ENCODE results near the gene ILK.

The ILK gene

GRCh38 chr11:6588018-6588417, 15.6 kb upstream of the ILK start:
- Mint-ChIP-seq H3K36me3 (ENCODE audit: low read depth) (peaks cover 61% of the 10 kb centered on the region), H3K9me3 (peaks cover 18% of the 10 kb centered on the region), H3K27ac (no peak overlapping the region), H3K27me3 (no peaks in the 10 kb centered on the region), H3K4me3 (no peak overlapping the region), H3K4me1 (ENCODE audit: low read depth) (no peaks in the 10 kb centered on the region)

- no peaks in the 10 kb centered on the region for H3K27me3 Mint-ChIP-seq
- H3K9me3 Mint-ChIP-seq: no peaks in the 10 kb centered on the region
- peaks cover 62% of the 10 kb centered on the region for H3K36me3 Mint-ChIP-seq (ENCODE audit: low read depth)
- no peak overlapping the region for H3K4me3 Mint-ChIP-seq
- H3K27ac Mint-ChIP-seq: no peak overlapping the region
- H3K4me1 Mint-ChIP-seq (ENCODE audit: low read depth): peaks cover 20% of the 10 kb centered on the region
These were observed 9.3 kb upstream of the ILK start for GRCh38 chr11:6594142-6594768.

GRCh38 chr11:6596239-6596877, 7.2 kb upstream of the ILK start:
- no peak overlapping the region for H3K4me3 Mint-ChIP-seq
- H3K36me3 Mint-ChIP-seq (ENCODE audit: low read depth): peaks cover 64% of the 10 kb centered on the region
- H3K27ac Mint-ChIP-seq: no peak overlapping the region
- H3K4me1 Mint-ChIP-seq (ENCODE audit: low read depth): peaks cover 25% of the 10 kb centered on the region
- H3K27me3 Mint-ChIP-seq: no peaks in the 10 kb centered on the region
- no peaks in the 10 kb centered on the region for H3K9me3 Mint-ChIP-seq

- H3K4me1 Mint-ChIP-seq (ENCODE audit: low read depth): peaks cover 29% of the 10 kb centered on the region
- no peaks in the 10 kb centered on the region for H3K9me3 Mint-ChIP-seq
- H3K27ac Mint-ChIP-seq: no peak overlapping the region
- no peak overlapping the region for H3K4me3 Mint-ChIP-seq
- H3K27me3 Mint-ChIP-seq: no peaks in the 10 kb centered on the region
- peaks cover 52% of the 10 kb centered on the region for H3K36me3 Mint-ChIP-seq (ENCODE audit: low read depth)
These were observed 5.0 kb upstream of the ILK start for GRCh38 chr11:6598555-6598954.

GRCh38 chr11:6599449-6599848, 4.1 kb upstream of the ILK start:
- peaks cover 45% of the 10 kb centered on the region for H3K36me3 Mint-ChIP-seq (ENCODE audit: low read depth)
- H3K27ac Mint-ChIP-seq: peak overlapping the region; percentile 59
- peaks cover 23% of the 10 kb centered on the region for H3K4me1 Mint-ChIP-seq (ENCODE audit: low read depth)
- no peaks in the 10 kb centered on the region for H3K9me3 Mint-ChIP-seq
- no peaks in the 10 kb centered on the region for H3K27me3 Mint-ChIP-seq
- H3K4me3 Mint-ChIP-seq: no peak overlapping the region

- no peaks in the 10 kb centered on the region for H3K9me3 Mint-ChIP-seq
- peaks cover 41% of the 10 kb centered on the region for H3K36me3 Mint-ChIP-seq (ENCODE audit: low read depth)
- no peak overlapping the region for H3K27ac Mint-ChIP-seq
- H3K27me3 Mint-ChIP-seq: no peaks in the 10 kb centered on the region
- H3K4me1 Mint-ChIP-seq (ENCODE audit: low read depth): peaks cover 19% of the 10 kb centered on the region
- no peak overlapping the region for H3K4me3 Mint-ChIP-seq
These were observed 3.6 kb upstream of the ILK start for GRCh38 chr11:6599881-6600390.

GRCh38 chr11:6601041-6601461, 2.5 kb upstream of the ILK start:
- Mint-ChIP-seq H3K36me3 (ENCODE audit: low read depth) (peaks cover 34% of the 10 kb centered on the region), H3K9me3 (no peaks in the 10 kb centered on the region), H3K4me3 (no peak overlapping the region), H3K4me1 (ENCODE audit: low read depth) (peaks cover 19% of the 10 kb centered on the region), H3K27ac (no peak overlapping the region), H3K27me3 (no peaks in the 10 kb centered on the region)

GRCh38 chr11:6602096-6602940, 1.3 kb upstream of the ILK start:
- H3K4me3 Mint-ChIP-seq: no peak overlapping the region
- peaks cover 32% of the 10 kb centered on the region for H3K36me3 Mint-ChIP-seq (ENCODE audit: low read depth)
- H3K27ac Mint-ChIP-seq: peak overlapping the region; percentile 18
- no peaks in the 10 kb centered on the region for H3K9me3 Mint-ChIP-seq
- no peaks in the 10 kb centered on the region for H3K27me3 Mint-ChIP-seq
- H3K4me1 Mint-ChIP-seq (ENCODE audit: low read depth): peaks cover 22% of the 10 kb centered on the region

- Mint-ChIP-seq H3K36me3 (ENCODE audit: low read depth) (peaks cover 29% of the 10 kb centered on the region), H3K27me3 (no peaks in the 10 kb centered on the region), H3K4me3 (no peak overlapping the region), H3K4me1 (ENCODE audit: low read depth) (peaks cover 34% of the 10 kb centered on the region), H3K27ac (no peak overlapping the region), H3K9me3 (no peaks in the 10 kb centered on the region)
These were observed 580 bp downstream of the ILK start for GRCh38 chr11:6604081-6604626.

- no peak overlapping the region for H3K27ac Mint-ChIP-seq
- H3K36me3 Mint-ChIP-seq (ENCODE audit: low read depth): peaks cover 29% of the 10 kb centered on the region
- H3K9me3 Mint-ChIP-seq: no peaks in the 10 kb centered on the region
- H3K4me1 Mint-ChIP-seq (ENCODE audit: low read depth): peaks cover 37% of the 10 kb centered on the region
- no peak overlapping the region for H3K4me3 Mint-ChIP-seq
- H3K27me3 Mint-ChIP-seq: no peaks in the 10 kb centered on the region
These were observed 1.2 kb downstream of the ILK start for GRCh38 chr11:6604790-6605189.

GRCh38 chr11:6606471-6607189, 3.1 kb downstream of the ILK start:
- peak overlapping the region; percentile 35 for H3K4me3 Mint-ChIP-seq
- H3K9me3 Mint-ChIP-seq: no peaks in the 10 kb centered on the region
- peaks cover 38% of the 10 kb centered on the region for H3K36me3 Mint-ChIP-seq (ENCODE audit: low read depth)
- no peak overlapping the region for H3K27ac Mint-ChIP-seq
- H3K27me3 Mint-ChIP-seq: no peaks in the 10 kb centered on the region
- peaks cover 50% of the 10 kb centered on the region for H3K4me1 Mint-ChIP-seq (ENCODE audit: low read depth)

- Mint-ChIP-seq H3K4me3 (peak overlapping the region; percentile 35), H3K9me3 (no peaks in the 10 kb centered on the region), H3K27me3 (no peaks in the 10 kb centered on the region), H3K36me3 (ENCODE audit: low read depth) (peaks cover 34% of the 10 kb centered on the region), H3K4me1 (ENCODE audit: low read depth) (peaks cover 45% of the 10 kb centered on the region), H3K27ac (peak overlapping the region; percentile 84)
These were observed 3.7 kb downstream of the ILK start for GRCh38 chr11:6607190-6607795.

- Mint-ChIP-seq H3K36me3 (ENCODE audit: low read depth) (peaks cover 34% of the 10 kb centered on the region), H3K27ac (peak overlapping the region; percentile 13)
These were observed 4.4 kb downstream of the ILK start for GRCh38 chr11:6608011-6608410.

More at GRCh38 chr11:6608011-6608410, 4.4 kb downstream of the ILK start:
- Mint-ChIP-seq H3K9me3 (no peaks in the 10 kb centered on the region), H3K4me3 (no peak overlapping the region), H3K27me3 (no peaks in the 10 kb centered on the region), H3K4me1 (ENCODE audit: low read depth) (peaks cover 45% of the 10 kb centered on the region)

All from stimulated activated naive CD8-positive, alpha-beta T cell treated with anti-CD3 and anti-CD28 coated beads, Interleukin-15, Interleukin-2, amounts not matched to agents 100 ng/mL and 50 ng/mL, for 24 hours (primary cell).